ENCODE results near the gene EHMT2.
A peak's percentile ranks its signal among the peaks of the same experiment; 100 is the strongest.

Gene EHMT2

GRCh38 chr6:31837369-31838113, 60.0 kb downstream of the EHMT2 start:
- no peak for DNase-seq

- DNase-seq = peak; percentile 6
These were observed 60.8 kb downstream of the EHMT2 start for GRCh38 chr6:31836474-31837368.

- no peak for DNase-seq
These were observed 61.4 kb downstream of the EHMT2 start for GRCh38 chr6:31836047-31836473.

GRCh38 chr6:31834367-31835250, 62.9 kb downstream of the EHMT2 start:
- peak; percentile 84 for DNase-seq

GRCh38 chr6:31831350-31832215, 65.9 kb downstream of the EHMT2 start:
- DNase-seq = no peak

- no peak for DNase-seq
These were observed 66.6 kb downstream of the EHMT2 start for GRCh38 chr6:31830886-31831335.

Measured in stimulated activated CD4-positive, alpha-beta T cell treated with anti-CD3 and anti-CD28 coated beads, Interleukin-15, amount 100 ng/mL, for 24 hours (primary cell).